ENCODE measurements around the gene MAPKAP1. TPM values are rescaled to one million over a fixed set of nuclear protein-coding genes. Genes with fewer than 3 reads are reported as not detected.

Gene MAPKAP1
- total RNA-seq, 4 donors from 2014 or later: 46.7 to 63.0 (median 57.9) TPM

- no peak for DNase-seq (ENCODE audit: low spot score in 2 of 2)
- WGBS, 2 donors: 91 to 96% methylated on average over 18 of the region's 18 CpGs
- no peak overlapping the region for H3K4me3 ChIP-seq (ENCODE audit: low read depth, poor library complexity, severe bottlenecking)
- intact Hi-C loops (cut with DNase I; ENCODE audit: low total_unique reads): no loop called here
- TF ChIP-seq POLR2A (IDR thresholded peaks at IDR 0.05): no peak
- TF ChIP-seq CTCF (IDR thresholded peaks at IDR 0.05): no peak
Measured at GRCh38 chr9:125427556-125427955, 279.5 kb downstream of the MAPKAP1 start.

GRCh38 chr9:125426926-125427325, 280.1 kb downstream of the MAPKAP1 start:
- intact Hi-C loops (cut with DNase I; ENCODE audit: low total_unique reads): no loop called here
- 90 to 93% methylated on average over 17 of the region's 17 CpGs for WGBS, 2 donors
- no peak for TF ChIP-seq POLR2A (IDR thresholded peaks at IDR 0.05)
- no peak for TF ChIP-seq CTCF (IDR thresholded peaks at IDR 0.05)
- H3K4me3 ChIP-seq (ENCODE audit: low read depth, poor library complexity, severe bottlenecking): no peak overlapping the region
- DNase-seq (ENCODE audit: low spot score in 2 of 2): no peak

GRCh38 chr9:125425901-125426515, 281.0 kb downstream of the MAPKAP1 start:
- 94 to 95% methylated on average over 14 of the region's 14 CpGs for WGBS, 2 donors
- intact Hi-C loops (cut with DNase I; ENCODE audit: low total_unique reads): no loop called here
- TF ChIP-seq CTCF (IDR thresholded peaks at IDR 0.05): no peak
- no peak for TF ChIP-seq POLR2A (IDR thresholded peaks at IDR 0.05)
- H3K4me3 ChIP-seq (ENCODE audit: low read depth, poor library complexity, severe bottlenecking): no peak overlapping the region
- DNase-seq (ENCODE audit: low spot score in 2 of 2): no peak

GRCh38 chr9:125425170-125425897, 281.7 kb downstream of the MAPKAP1 start:
- TF ChIP-seq CTCF (IDR thresholded peaks at IDR 0.05) (no peak), POLR2A (IDR thresholded peaks at IDR 0.05) (no peak)
- H3K4me3 ChIP-seq (ENCODE audit: low read depth, poor library complexity, severe bottlenecking): no peak overlapping the region
- WGBS, 2 donors: 80 to 83% methylated on average over 19 of the region's 19 CpGs
- intact Hi-C loops (cut with DNase I; ENCODE audit: low total_unique reads): no loop called here
- DNase-seq (ENCODE audit: low spot score in 2 of 2): no peak

GRCh38 chr9:125423964-125424363, 283.0 kb downstream of the MAPKAP1 start:
- 85 to 89% methylated on average over 8 of the region's 8 CpGs for WGBS, 2 donors
- no peak overlapping the region for H3K4me3 ChIP-seq (ENCODE audit: low read depth, poor library complexity, severe bottlenecking)
- TF ChIP-seq CTCF (IDR thresholded peaks at IDR 0.05): no peak
- TF ChIP-seq POLR2A (IDR thresholded peaks at IDR 0.05): no peak
- DNase-seq (ENCODE audit: low spot score in 2 of 2): no peak
- intact Hi-C loops (cut with DNase I; ENCODE audit: low total_unique reads): no loop called here
